HG03095 (cell line): ENCODE results near the gene GTPBP3.
A peak's percentile ranks its signal among the peaks of the same experiment; 100 is the strongest.

Experiments
- ATAC-seq: cut with Tn5 transposase; IDR thresholded peaks from one replicate; pipeline ENCODE4 v1.9.1; 2021; ENCODE audit warnings: moderate library complexity; ENCODE audit not compliant: unreplicated experiment

GTPBP3 gene

GRCh38 chr19:17327654-17328516 lies 9.5 kb upstream of the GTPBP3 start:
- ATAC-seq = no peak

GRCh38 chr19:17328517-17329365 lies 8.6 kb upstream of the GTPBP3 start:
- no peak for ATAC-seq

GRCh38 chr19:17329366-17330261 lies 7.7 kb upstream of the GTPBP3 start:
- ATAC-seq = no peak

- ATAC-seq = no peak
These were observed 6.9 kb upstream of the GTPBP3 start for GRCh38 chr19:17330262-17331044.

GRCh38 chr19:17331045-17331558 lies 6.3 kb upstream of the GTPBP3 start:
- no peak for ATAC-seq

- ATAC-seq = no peak
These were observed 5.0 kb upstream of the GTPBP3 start for GRCh38 chr19:17332360-17332676.

- ATAC-seq = no peak
These were observed 4.4 kb upstream of the GTPBP3 start for GRCh38 chr19:17332677-17333581.

GRCh38 chr19:17333611-17334413 lies 3.5 kb upstream of the GTPBP3 start:
- ATAC-seq = no peak

GRCh38 chr19:17334414-17335409 lies 2.6 kb upstream of the GTPBP3 start, which contains the start of gene ANO8:
Gene ANO8, minus strand, starts transcription at chr19:17334855. Its CDS starts 185 bp downstream, at chr19:17334670.
- peak; percentile 26 for ATAC-seq

- ATAC-seq = no peak
These were observed 1.8 kb upstream of the GTPBP3 start for GRCh38 chr19:17335575-17335974.

- no peak for ATAC-seq
These were observed 501 bp downstream of the GTPBP3 start for GRCh38 chr19:17337675-17338432.

GRCh38 chr19:17338433-17339078 lies 1.2 kb downstream of the GTPBP3 start:
- ATAC-seq = no peak

- no peak for ATAC-seq
These were observed 1.9 kb downstream of the GTPBP3 start for GRCh38 chr19:17339088-17339741.

GRCh38 chr19:17340302-17340870 lies 3.0 kb downstream of the GTPBP3 start:
- ATAC-seq = no peak

- no peak for ATAC-seq
These were observed 3.6 kb downstream of the GTPBP3 start for GRCh38 chr19:17340871-17341357.
